Mammary epithelial cell (primary cell): Measurements from ENCODE around the gene VPS72.

ENCODE experiments used
- EZH2 ChIP-seq: IDR thresholded peaks from 2 replicates; pipeline ENCODE4 v1.6.1; 2012; ENCODE audit warnings: low read length, inconsistent platforms, borderline replicate concordance
- TF ChIP-seq, protein P1 (sequence below), 2 donors: IDR thresholded peaks in 1 of 2; conservative IDR thresholded peaks in 1 of 2; 2 replicates each; pipeline ENCODE4 v1.5.1; 2011 to 2012; ENCODE audit warnings: inconsistent platforms in 2 of 2, low read length in 2 of 2, mild to moderate bottlenecking in 2 of 2, control low read depth in 1 of 2, low read depth in 1 of 2; ENCODE audit not compliant: insufficient read depth in 1 of 2; ENCODE audit errors: extremely low read depth in 1 of 2

DNA sequence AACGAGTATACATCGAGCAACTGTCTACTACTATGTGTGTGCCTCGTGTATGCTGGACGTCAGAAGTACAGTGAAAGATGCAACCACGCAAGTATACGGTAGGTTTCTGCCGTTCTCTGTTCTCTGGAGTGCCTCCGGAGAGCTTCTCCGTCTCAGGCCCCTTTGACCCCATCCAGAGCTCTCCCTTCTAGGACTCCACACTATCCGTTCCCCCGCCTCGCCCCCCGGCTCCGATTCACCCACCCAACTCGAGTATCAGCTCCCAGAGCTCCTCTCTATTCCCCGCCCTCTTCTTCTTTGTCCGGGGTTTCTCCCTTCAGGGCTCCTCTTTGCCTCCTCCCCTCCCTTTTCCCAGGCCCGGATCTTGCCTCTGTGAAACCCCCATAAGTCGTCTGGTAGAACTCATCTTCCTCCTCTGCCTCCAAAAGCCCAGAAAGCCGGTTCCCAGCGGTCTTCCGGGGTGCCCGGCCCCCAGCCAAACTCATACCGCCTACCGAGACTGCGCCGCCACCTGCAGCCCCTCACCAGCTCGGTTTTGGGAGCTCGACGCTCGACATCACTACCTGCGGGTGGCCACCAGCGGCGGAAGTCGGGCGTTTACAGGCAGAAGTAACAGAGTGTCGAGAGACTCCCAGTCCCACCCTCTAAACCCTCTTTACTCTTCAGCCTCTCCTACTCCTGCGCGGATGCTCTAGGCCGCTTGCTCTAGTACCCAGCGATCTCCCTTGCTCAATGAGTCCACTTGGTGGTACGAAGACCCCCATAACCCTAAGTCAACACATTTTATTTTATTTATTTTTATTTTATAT lies at the start of gene VPS72:
- TF ChIP-seq, protein P1, sequence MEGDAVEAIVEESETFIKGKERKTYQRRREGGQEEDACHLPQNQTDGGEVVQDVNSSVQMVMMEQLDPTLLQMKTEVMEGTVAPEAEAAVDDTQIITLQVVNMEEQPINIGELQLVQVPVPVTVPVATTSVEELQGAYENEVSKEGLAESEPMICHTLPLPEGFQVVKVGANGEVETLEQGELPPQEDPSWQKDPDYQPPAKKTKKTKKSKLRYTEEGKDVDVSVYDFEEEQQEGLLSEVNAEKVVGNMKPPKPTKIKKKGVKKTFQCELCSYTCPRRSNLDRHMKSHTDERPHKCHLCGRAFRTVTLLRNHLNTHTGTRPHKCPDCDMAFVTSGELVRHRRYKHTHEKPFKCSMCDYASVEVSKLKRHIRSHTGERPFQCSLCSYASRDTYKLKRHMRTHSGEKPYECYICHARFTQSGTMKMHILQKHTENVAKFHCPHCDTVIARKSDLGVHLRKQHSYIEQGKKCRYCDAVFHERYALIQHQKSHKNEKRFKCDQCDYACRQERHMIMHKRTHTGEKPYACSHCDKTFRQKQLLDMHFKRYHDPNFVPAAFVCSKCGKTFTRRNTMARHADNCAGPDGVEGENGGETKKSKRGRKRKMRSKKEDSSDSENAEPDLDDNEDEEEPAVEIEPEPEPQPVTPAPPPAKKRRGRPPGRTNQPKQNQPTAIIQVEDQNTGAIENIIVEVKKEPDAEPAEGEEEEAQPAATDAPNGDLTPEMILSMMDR (conservative IDR thresholded peaks at IDR 0.05 in 1 of 2, IDR thresholded peaks at IDR 0.05 in 1 of 2; ENCODE audit: extremely low read depth in 1 of 2, insufficient read depth in 1 of 2, low read depth in 1 of 2, low read length in 2 of 2), result no peak
- no peak for TF ChIP-seq EZH2
